ENCODE results near the gene KHDRBS2.

Gene KHDRBS2

GRCh38 chr6:61935242-61935846 lies 350.7 kb downstream of the KHDRBS2 start:
- no peak for DNase-seq (ENCODE audit: extremely low spot score)
- POLR2A ChIA-PET = no interaction called here
- CTCF ChIA-PET = no interaction called here
- TF ChIP-seq HDGF (IDR thresholded peaks at IDR 0.05; ENCODE audit: borderline replicate concordance) (no peak), NFRKB (IDR thresholded peaks at IDR 0.05) (no peak), FOXA1 (IDR thresholded peaks at IDR 0.05) (no peak), L3MBTL2 (conservative IDR thresholded peaks at IDR 0.05) (no peak), ZNF384 (IDR thresholded peaks at IDR 0.05) (no peak), SP1 (IDR thresholded peaks at IDR 0.05) (no peak), FOXM1 (IDR thresholded peaks at IDR 0.05; ENCODE audit: borderline replicate concordance) (no peak), ARNT (IDR thresholded peaks at IDR 0.05) (no peak), CTBP1 (IDR thresholded peaks at IDR 0.05; ENCODE audit: borderline replicate concordance) (no peak), ELF4 (IDR thresholded peaks at IDR 0.05) (no peak), TARDBP (IDR thresholded peaks at IDR 0.05) (no peak), FOXK2 (IDR thresholded peaks at IDR 0.05) (no peak), BHLHE40 (IDR thresholded peaks at IDR 0.05; ENCODE audit: borderline replicate concordance) (no peak), SUZ12 (IDR thresholded peaks at IDR 0.05) (no peak), LEF1 (IDR thresholded peaks at IDR 0.05; ENCODE audit: borderline replicate concordance) (no peak)
- TF ChIP-seq, protein P1, sequence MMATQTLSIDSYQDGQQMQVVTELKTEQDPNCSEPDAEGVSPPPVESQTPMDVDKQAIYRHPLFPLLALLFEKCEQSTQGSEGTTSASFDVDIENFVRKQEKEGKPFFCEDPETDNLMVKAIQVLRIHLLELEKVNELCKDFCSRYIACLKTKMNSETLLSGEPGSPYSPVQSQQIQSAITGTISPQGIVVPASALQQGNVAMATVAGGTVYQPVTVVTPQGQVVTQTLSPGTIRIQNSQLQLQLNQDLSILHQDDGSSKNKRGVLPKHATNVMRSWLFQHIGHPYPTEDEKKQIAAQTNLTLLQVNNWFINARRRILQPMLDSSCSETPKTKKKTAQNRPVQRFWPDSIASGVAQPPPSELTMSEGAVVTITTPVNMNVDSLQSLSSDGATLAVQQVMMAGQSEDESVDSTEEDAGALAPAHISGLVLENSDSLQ (IDR thresholded peaks at IDR 0.05) = no peak

GRCh38 chr6:61909486-61909885 lies 376.5 kb downstream of the KHDRBS2 start:
- no peak for DNase-seq (ENCODE audit: extremely low spot score)
- POLR2A ChIA-PET = no interaction called here

GRCh38 chr6:61901748-61902147 lies 384.3 kb downstream of the KHDRBS2 start:
- ChIA-PET CTCF (no interaction called here), POLR2A (no interaction called here)
- TF ChIP-seq NFRKB (IDR thresholded peaks at IDR 0.05) (no peak), SP1 (IDR thresholded peaks at IDR 0.05) (no peak), FOXM1 (IDR thresholded peaks at IDR 0.05; ENCODE audit: borderline replicate concordance) (no peak), LEF1 (IDR thresholded peaks at IDR 0.05; ENCODE audit: borderline replicate concordance) (no peak), ELF4 (IDR thresholded peaks at IDR 0.05) (no peak), FOXK2 (IDR thresholded peaks at IDR 0.05) (no peak), TARDBP (IDR thresholded peaks at IDR 0.05) (no peak), L3MBTL2 (conservative IDR thresholded peaks at IDR 0.05) (no peak), SUZ12 (IDR thresholded peaks at IDR 0.05) (no peak), ARNT (IDR thresholded peaks at IDR 0.05) (no peak), HDGF (IDR thresholded peaks at IDR 0.05; ENCODE audit: borderline replicate concordance) (no peak), CTBP1 (IDR thresholded peaks at IDR 0.05; ENCODE audit: borderline replicate concordance) (no peak), FOXA1 (IDR thresholded peaks at IDR 0.05) (no peak), BHLHE40 (IDR thresholded peaks at IDR 0.05; ENCODE audit: borderline replicate concordance) (no peak), ZNF384 (IDR thresholded peaks at IDR 0.05) (no peak)
- TF ChIP-seq, protein P1 (IDR thresholded peaks at IDR 0.05) = no peak
- no peak for DNase-seq (ENCODE audit: extremely low spot score)

More at GRCh38 chr6:61909486-61909885, 376.5 kb downstream of the KHDRBS2 start:
- CTCF ChIA-PET = no interaction called here
- no peak for TF ChIP-seq BHLHE40 (IDR thresholded peaks at IDR 0.05; ENCODE audit: borderline replicate concordance)
- TF ChIP-seq HDGF (IDR thresholded peaks at IDR 0.05; ENCODE audit: borderline replicate concordance) = no peak
- TF ChIP-seq FOXA1 (IDR thresholded peaks at IDR 0.05) = no peak
- no peak for TF ChIP-seq FOXK2 (IDR thresholded peaks at IDR 0.05)
- TF ChIP-seq CTBP1 (IDR thresholded peaks at IDR 0.05; ENCODE audit: borderline replicate concordance) = no peak
- no peak for TF ChIP-seq L3MBTL2 (conservative IDR thresholded peaks at IDR 0.05)
- no peak for TF ChIP-seq LEF1 (IDR thresholded peaks at IDR 0.05; ENCODE audit: borderline replicate concordance)
- TF ChIP-seq, protein P1 (IDR thresholded peaks at IDR 0.05) = no peak
- TF ChIP-seq SUZ12 (IDR thresholded peaks at IDR 0.05) = no peak
- TF ChIP-seq FOXM1 (IDR thresholded peaks at IDR 0.05; ENCODE audit: borderline replicate concordance) = no peak
- no peak for TF ChIP-seq NFRKB (IDR thresholded peaks at IDR 0.05)
- no peak for TF ChIP-seq TARDBP (IDR thresholded peaks at IDR 0.05)
- no peak for TF ChIP-seq SP1 (IDR thresholded peaks at IDR 0.05)
- no peak for TF ChIP-seq ARNT (IDR thresholded peaks at IDR 0.05)
- no peak for TF ChIP-seq ZNF384 (IDR thresholded peaks at IDR 0.05)
- TF ChIP-seq ELF4 (IDR thresholded peaks at IDR 0.05) = no peak

DNA sequence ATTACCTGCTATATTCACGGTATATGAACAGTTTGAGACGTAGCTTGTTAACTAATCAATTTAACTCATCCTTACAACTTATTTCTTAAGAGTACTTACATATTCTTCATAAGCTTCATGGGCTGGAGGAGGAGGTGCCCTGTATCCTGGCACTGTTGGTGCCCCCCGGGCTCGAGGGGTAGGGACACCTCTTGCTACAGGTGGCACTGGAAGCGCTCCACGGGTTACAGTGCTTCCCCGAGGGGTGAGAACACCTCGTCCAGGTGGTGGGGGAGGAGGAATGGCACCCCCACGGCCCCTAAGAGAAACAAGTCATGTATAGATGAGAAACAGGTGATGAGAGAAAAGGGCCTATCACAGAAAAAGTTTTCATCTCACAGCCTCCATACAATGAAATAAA lies 391.5 kb downstream of the KHDRBS2 start:
- DNase-seq (ENCODE audit: extremely low spot score) = no peak
- TF ChIP-seq SP1 (IDR thresholded peaks at IDR 0.05) = no peak
- TF ChIP-seq CTBP1 (IDR thresholded peaks at IDR 0.05; ENCODE audit: borderline replicate concordance) = no peak
- no peak for TF ChIP-seq FOXA1 (IDR thresholded peaks at IDR 0.05)
- TF ChIP-seq ELF4 (IDR thresholded peaks at IDR 0.05) = no peak
- TF ChIP-seq LEF1 (IDR thresholded peaks at IDR 0.05; ENCODE audit: borderline replicate concordance) = no peak
- no peak for TF ChIP-seq ZNF384 (IDR thresholded peaks at IDR 0.05)
- TF ChIP-seq FOXK2 (IDR thresholded peaks at IDR 0.05) = no peak
- no peak for TF ChIP-seq NFRKB (IDR thresholded peaks at IDR 0.05)
- TF ChIP-seq ARNT (IDR thresholded peaks at IDR 0.05) = no peak
- no peak for TF ChIP-seq BHLHE40 (IDR thresholded peaks at IDR 0.05; ENCODE audit: borderline replicate concordance)
- TF ChIP-seq L3MBTL2 (conservative IDR thresholded peaks at IDR 0.05) = no peak
- TF ChIP-seq, protein P1 (IDR thresholded peaks at IDR 0.05) = no peak
- TF ChIP-seq TARDBP (IDR thresholded peaks at IDR 0.05) = no peak
- no peak for TF ChIP-seq SUZ12 (IDR thresholded peaks at IDR 0.05)
- TF ChIP-seq HDGF (IDR thresholded peaks at IDR 0.05; ENCODE audit: borderline replicate concordance) = no peak
- TF ChIP-seq FOXM1 (IDR thresholded peaks at IDR 0.05; ENCODE audit: borderline replicate concordance) = no peak
- ChIA-PET POLR2A (no interaction called here), CTCF (no interaction called here)

DNA sequence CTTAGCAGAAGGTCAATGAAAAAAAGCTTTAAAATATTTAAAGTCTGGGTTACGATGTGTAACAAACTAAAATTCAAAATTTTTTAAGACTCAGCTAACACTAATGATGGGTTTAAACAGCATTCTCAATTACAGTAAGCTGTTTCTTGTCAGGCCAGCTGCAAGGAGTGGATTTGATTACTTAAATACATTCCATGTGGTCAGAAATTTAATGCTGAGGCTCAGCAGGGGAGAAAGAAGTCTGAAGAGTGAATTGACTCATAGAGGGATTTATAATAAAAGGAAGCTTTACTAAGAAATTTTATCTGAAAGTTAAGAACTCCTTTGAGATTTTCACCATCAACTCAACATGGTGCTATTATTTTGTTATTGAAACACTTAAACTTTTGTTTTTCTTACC lies 398.6 kb downstream of the KHDRBS2 start:
- POLR2A ChIA-PET = no interaction called here
- DNase-seq (ENCODE audit: extremely low spot score) = no peak
- CTCF ChIA-PET = interaction anchor here (0.5 kb wide), 1 partner anchor 1006 kb away, joined by 3 read pairs; no protein-coding TSS in a partner anchor
- TF ChIP-seq CTBP1 (IDR thresholded peaks at IDR 0.05; ENCODE audit: borderline replicate concordance) (no peak), FOXM1 (IDR thresholded peaks at IDR 0.05; ENCODE audit: borderline replicate concordance) (no peak), FOXK2 (IDR thresholded peaks at IDR 0.05) (no peak), ZNF384 (IDR thresholded peaks at IDR 0.05) (no peak), ARNT (IDR thresholded peaks at IDR 0.05) (no peak), FOXA1 (IDR thresholded peaks at IDR 0.05) (no peak), SP1 (IDR thresholded peaks at IDR 0.05) (no peak), BHLHE40 (IDR thresholded peaks at IDR 0.05; ENCODE audit: borderline replicate concordance) (no peak), SUZ12 (IDR thresholded peaks at IDR 0.05) (no peak), TARDBP (IDR thresholded peaks at IDR 0.05) (no peak), L3MBTL2 (conservative IDR thresholded peaks at IDR 0.05) (no peak), LEF1 (IDR thresholded peaks at IDR 0.05; ENCODE audit: borderline replicate concordance) (no peak), ELF4 (IDR thresholded peaks at IDR 0.05) (no peak), HDGF (IDR thresholded peaks at IDR 0.05; ENCODE audit: borderline replicate concordance) (no peak), NFRKB (IDR thresholded peaks at IDR 0.05) (no peak)
- TF ChIP-seq, protein P1 (IDR thresholded peaks at IDR 0.05) = no peak
